ENCODE results near the gene DIAPH3. TPM values are rescaled to one million over a fixed set of nuclear protein-coding genes. Genes with fewer than 3 reads are reported as not detected.

Gene DIAPH3
- polyA plus RNA-seq, 1 donor from 2014 or later, result 0.37 TPM

- TF ChIP-seq TAF1 (IDR thresholded peaks at IDR 0.05; ENCODE audit: low read depth) (no peak), CTCF (IDR thresholded peaks at IDR 0.05; ENCODE audit: poor library complexity, severe bottlenecking) (no peak), SMC3 (conservative IDR thresholded peaks at IDR 0.05; ENCODE audit: poor library complexity) (no peak), REST (IDR thresholded peaks at IDR 0.05; ENCODE audit: borderline replicate concordance) (no peak), MXI1 (conservative IDR thresholded peaks at IDR 0.05; ENCODE audit: poor library complexity, severe bottlenecking) (no peak), RAD21 (conservative IDR thresholded peaks at IDR 0.05) (no peak), EP300 (conservative IDR thresholded peaks at IDR 0.05; ENCODE audit: poor library complexity, severe bottlenecking) (no peak), EZH2 (IDR thresholded peaks at IDR 0.05; ENCODE audit: borderline replicate concordance, insufficient read depth, low read length, poor library complexity, severe bottlenecking) (no peak), POLR2AphosphoS5 (IDR thresholded peaks at IDR 0.05) (no peak)
- H3K9me3 ChIP-seq (ENCODE audit: low read length), result no peaks in the 10 kb centered on the region
- H4K20me1 ChIP-seq (ENCODE audit: insufficient read depth), result no peaks in the 10 kb centered on the region
- no peak overlapping the region for H3K4me3 ChIP-seq (ENCODE audit: low read length)
- H3K27ac ChIP-seq (ENCODE audit: low read length), result no peak overlapping the region
- no peaks in the 10 kb centered on the region for H3K79me2 ChIP-seq (replicated peaks; ENCODE audit: insufficient read depth, low read length)
- H3K27me3 ChIP-seq (ENCODE audit: insufficient read depth, low read depth, low read length), result no peaks in the 10 kb centered on the region
- H3K9ac ChIP-seq (ENCODE audit: low read length), result no peak overlapping the region
- no peaks in the 10 kb centered on the region for H3F3A ChIP-seq (ENCODE audit: insufficient read depth, low read length, poor library complexity, severe bottlenecking)
- no peak overlapping the region for H2AFZ ChIP-seq (ENCODE audit: low read depth, low read length)
- no peaks in the 10 kb centered on the region for H3K36me3 ChIP-seq (ENCODE audit: insufficient read depth, low read length)
- H3K4me2 ChIP-seq (ENCODE audit: low read length), result no peak overlapping the region
- no peaks in the 10 kb centered on the region for H3K9me2 ChIP-seq (ENCODE audit: insufficient read depth, low read length)
Observed at GRCh38 chr13:60026286-60026685, 137.4 kb downstream of the DIAPH3 start.

GRCh38 chr13:60020288-60020687 is 143.4 kb downstream of the DIAPH3 start:
- Histone ChIP-seq H3F3A (ENCODE audit: insufficient read depth, low read length, poor library complexity, severe bottlenecking) (no peaks in the 10 kb centered on the region), H3K27ac (ENCODE audit: low read length) (no peak overlapping the region), H3K4me2 (ENCODE audit: low read length) (no peak overlapping the region), H3K36me3 (ENCODE audit: insufficient read depth, low read length) (no peaks in the 10 kb centered on the region), H3K27me3 (ENCODE audit: insufficient read depth, low read depth, low read length) (no peaks in the 10 kb centered on the region), H3K4me3 (ENCODE audit: low read length) (no peak overlapping the region), H2AFZ (ENCODE audit: low read depth, low read length) (no peak overlapping the region), H3K9me3 (ENCODE audit: low read length) (no peaks in the 10 kb centered on the region), H3K9ac (ENCODE audit: low read length) (no peak overlapping the region), H4K20me1 (ENCODE audit: insufficient read depth) (no peaks in the 10 kb centered on the region), H3K9me2 (ENCODE audit: insufficient read depth, low read length) (no peaks in the 10 kb centered on the region), H3K79me2 (replicated peaks; ENCODE audit: insufficient read depth, low read length) (no peaks in the 10 kb centered on the region)
- TF ChIP-seq RAD21 (conservative IDR thresholded peaks at IDR 0.05) (no peak), POLR2AphosphoS5 (IDR thresholded peaks at IDR 0.05) (no peak), REST (IDR thresholded peaks at IDR 0.05; ENCODE audit: borderline replicate concordance) (no peak), SMC3 (conservative IDR thresholded peaks at IDR 0.05; ENCODE audit: poor library complexity) (no peak), TAF1 (IDR thresholded peaks at IDR 0.05; ENCODE audit: low read depth) (no peak)
